ENCODE measurements around the gene PTHLH. TPM values are rescaled to one million over a fixed set of nuclear protein-coding genes. Genes with fewer than 3 reads are reported as not detected.

Gene PTHLH
- total RNA-seq, 1 donor from 2014 or later = 48.5 TPM

GRCh38 chr12:27953817-27954216 is 18.7 kb downstream of the PTHLH start:
- Mint-ChIP-seq H3K4me3 (ENCODE audit: unreplicated experiment) (no peak overlapping the region), H3K36me3 (ENCODE audit: low read depth, unreplicated experiment) (no peaks in the 10 kb centered on the region), H3K4me1 (ENCODE audit: low read depth, unreplicated experiment) (no peaks in the 10 kb centered on the region), H3K27ac (ENCODE audit: unreplicated experiment) (no peak overlapping the region), H3K9me3 (ENCODE audit: unreplicated experiment) (no peaks in the 10 kb centered on the region), H3K27me3 (ENCODE audit: low read depth, unreplicated experiment) (no peaks in the 10 kb centered on the region)
- no peak for DNase-seq (ENCODE audit: low read depth)
- no peaks in the 10 kb centered on the region for H3K9me3 ChIP-seq (ENCODE audit: insufficient read depth, low read depth, low read length)
- H3K4me1 ChIP-seq (ENCODE audit: insufficient read depth, low read length) = no peaks in the 10 kb centered on the region
- no peak overlapping the region for H3K9ac ChIP-seq (ENCODE audit: low read length)
- no peak for FAIRE-seq
- no peaks in the 10 kb centered on the region for H3K36me3 ChIP-seq (ENCODE audit: insufficient read depth, low read length)
- H4K20me1 ChIP-seq (ENCODE audit: insufficient read depth, low read length) = no peaks in the 10 kb centered on the region
- no peak overlapping the region for H3K4me3 ChIP-seq (ENCODE audit: insufficient read depth, low read depth, low read length)
- H3K4me2 ChIP-seq (ENCODE audit: low read length) = no peak overlapping the region
- TF ChIP-seq CTCF (IDR thresholded peaks at IDR 0.05; ENCODE audit: insufficient read depth, low read depth, low read length) (no peak), EZH2 (IDR thresholded peaks at IDR 0.05; ENCODE audit: insufficient read depth, low read length) (no peak)
- no peak overlapping the region for H2AFZ ChIP-seq (ENCODE audit: low read depth, low read length)
- H3K27ac ChIP-seq (ENCODE audit: low read depth, low read length) = no peak overlapping the region
- no peaks in the 10 kb centered on the region for H3K79me2 ChIP-seq (ENCODE audit: insufficient read depth, low read length)
- no peaks in the 10 kb centered on the region for H3K27me3 ChIP-seq (ENCODE audit: insufficient read depth, low read length)

- H3K36me3 Mint-ChIP-seq (ENCODE audit: low read depth, unreplicated experiment) = no peaks in the 10 kb centered on the region
- H3K9me3 Mint-ChIP-seq (ENCODE audit: unreplicated experiment) = no peaks in the 10 kb centered on the region
- Histone ChIP-seq H3K4me3 (ENCODE audit: insufficient read depth, low read depth, low read length) (no peak overlapping the region), H3K36me3 (ENCODE audit: insufficient read depth, low read length) (no peaks in the 10 kb centered on the region), H3K4me2 (ENCODE audit: low read length) (no peak overlapping the region), H4K20me1 (ENCODE audit: insufficient read depth, low read length) (no peaks in the 10 kb centered on the region), H3K79me2 (ENCODE audit: insufficient read depth, low read length) (no peaks in the 10 kb centered on the region), H3K4me1 (ENCODE audit: insufficient read depth, low read length) (no peaks in the 10 kb centered on the region), H3K9me3 (ENCODE audit: insufficient read depth, low read depth, low read length) (no peaks in the 10 kb centered on the region), H2AFZ (ENCODE audit: low read depth, low read length) (no peak overlapping the region), H3K9ac (ENCODE audit: low read length) (no peak overlapping the region), H3K27me3 (ENCODE audit: insufficient read depth, low read length) (no peaks in the 10 kb centered on the region), H3K27ac (ENCODE audit: low read depth, low read length) (no peak overlapping the region)
- H3K4me3 Mint-ChIP-seq (ENCODE audit: unreplicated experiment) = no peak overlapping the region
- no peaks in the 10 kb centered on the region for H3K4me1 Mint-ChIP-seq (ENCODE audit: low read depth, unreplicated experiment)
- FAIRE-seq = no peak
- H3K27ac Mint-ChIP-seq (ENCODE audit: unreplicated experiment) = no peak overlapping the region
- DNase-seq (ENCODE audit: low read depth) = no peak
- TF ChIP-seq EZH2 (IDR thresholded peaks at IDR 0.05; ENCODE audit: insufficient read depth, low read length) (no peak), CTCF (IDR thresholded peaks at IDR 0.05; ENCODE audit: insufficient read depth, low read depth, low read length) (no peak)
- H3K27me3 Mint-ChIP-seq (ENCODE audit: low read depth, unreplicated experiment) = no peaks in the 10 kb centered on the region
Observed at GRCh38 chr12:27953348-27953747, 19.2 kb downstream of the PTHLH start.

- Mint-ChIP-seq H3K36me3 (ENCODE audit: low read depth, unreplicated experiment) (no peaks in the 10 kb centered on the region), H3K9me3 (ENCODE audit: unreplicated experiment) (no peaks in the 10 kb centered on the region), H3K4me1 (ENCODE audit: low read depth, unreplicated experiment) (no peaks in the 10 kb centered on the region), H3K4me3 (ENCODE audit: unreplicated experiment) (no peak overlapping the region), H3K27ac (ENCODE audit: unreplicated experiment) (no peak overlapping the region), H3K27me3 (ENCODE audit: low read depth, unreplicated experiment) (no peaks in the 10 kb centered on the region)
- no peak overlapping the region for H3K9ac ChIP-seq (ENCODE audit: low read length)
- no peaks in the 10 kb centered on the region for H3K36me3 ChIP-seq (ENCODE audit: insufficient read depth, low read length)
- no peak overlapping the region for H2AFZ ChIP-seq (ENCODE audit: low read depth, low read length)
- no peak for DNase-seq (ENCODE audit: low read depth)
- H3K4me3 ChIP-seq (ENCODE audit: insufficient read depth, low read depth, low read length) = no peak overlapping the region
- H3K4me2 ChIP-seq (ENCODE audit: low read length) = no peak overlapping the region
- H3K79me2 ChIP-seq (ENCODE audit: insufficient read depth, low read length) = no peaks in the 10 kb centered on the region
- H3K27me3 ChIP-seq (ENCODE audit: insufficient read depth, low read length) = no peaks in the 10 kb centered on the region
- no peaks in the 10 kb centered on the region for H4K20me1 ChIP-seq (ENCODE audit: insufficient read depth, low read length)
- FAIRE-seq = no peak
- H3K27ac ChIP-seq (ENCODE audit: low read depth, low read length) = no peak overlapping the region
- no peaks in the 10 kb centered on the region for H3K9me3 ChIP-seq (ENCODE audit: insufficient read depth, low read depth, low read length)
- H3K4me1 ChIP-seq (ENCODE audit: insufficient read depth, low read length) = no peaks in the 10 kb centered on the region
- TF ChIP-seq CTCF (IDR thresholded peaks at IDR 0.05; ENCODE audit: insufficient read depth, low read depth, low read length) (no peak), EZH2 (IDR thresholded peaks at IDR 0.05; ENCODE audit: insufficient read depth, low read length) (no peak)
Observed at GRCh38 chr12:27952510-27952909, 20.0 kb downstream of the PTHLH start.
